Fibroblast of villous mesenchyme (primary cell): ENCODE measurements around the gene PRKAB1. TPM values are rescaled to one million over a fixed set of nuclear protein-coding genes. Genes with fewer than 3 reads are reported as not detected.

Source experiments
- DNase-seq: peaks from one replicate; pipeline ENCODE4 v3.0.0-alpha.2; 2010; ENCODE audit warnings: low read depth
- H3K4me3 ChIP-seq: 2 replicates; pipeline ENCODE4 v1.5.1; 2011; ENCODE audit warnings: low read depth, mild to moderate bottlenecking, low read length
- CTCF ChIP-seq: IDR thresholded peaks from 2 replicates; pipeline ENCODE4 v1.5.1; 2012; ENCODE audit warnings: low read depth, mild to moderate bottlenecking, low read length; ENCODE audit not compliant: insufficient read depth
- total RNA-seq: library from RNA; depleted of rRNA; stranded (reverse); fragments of >200 nt; gene quantifications from 2 replicates; pipeline ENCODE4 v1.2.3, GENCODE V29; 2012

Gene PRKAB1
- total RNA-seq, 1 donor: 16.0 TPM

- no peak for DNase-seq
- TF ChIP-seq CTCF: no peak
- no peak overlapping the region for H3K4me3 ChIP-seq
These were observed 42.5 kb downstream of the PRKAB1 start for GRCh38 chr12:119710374-119710964.

DNA sequence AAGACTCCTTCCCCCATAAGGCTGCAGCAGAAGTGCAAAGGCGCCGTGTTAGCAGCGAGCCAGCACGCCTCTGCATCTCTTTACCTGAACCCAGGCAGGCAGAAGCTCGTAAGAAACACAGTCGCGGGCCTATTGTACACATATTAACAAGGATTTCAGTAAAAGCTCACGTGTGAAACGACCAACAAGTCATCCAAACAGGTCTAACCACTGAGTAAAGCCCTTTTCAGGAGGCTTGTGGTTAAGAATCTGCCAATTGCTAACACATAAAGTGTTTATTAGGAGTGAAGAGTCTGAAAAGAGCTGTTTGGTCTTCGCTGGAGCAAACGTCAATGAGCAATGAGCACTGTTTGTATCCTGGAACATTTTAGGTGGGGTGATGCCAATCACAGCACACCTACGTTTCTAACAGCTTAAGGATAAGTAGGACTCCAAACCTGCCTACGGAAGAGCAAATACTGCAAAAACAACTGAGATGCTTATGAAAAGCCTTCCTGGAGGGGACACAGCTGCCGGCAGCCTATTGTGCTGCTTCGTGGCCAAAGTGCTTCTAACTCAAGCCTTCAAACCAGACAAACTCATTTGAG lies 43.1 kb downstream of the PRKAB1 start:
- no peak for DNase-seq
- no peak for TF ChIP-seq CTCF
- no peak overlapping the region for H3K4me3 ChIP-seq

DNA sequence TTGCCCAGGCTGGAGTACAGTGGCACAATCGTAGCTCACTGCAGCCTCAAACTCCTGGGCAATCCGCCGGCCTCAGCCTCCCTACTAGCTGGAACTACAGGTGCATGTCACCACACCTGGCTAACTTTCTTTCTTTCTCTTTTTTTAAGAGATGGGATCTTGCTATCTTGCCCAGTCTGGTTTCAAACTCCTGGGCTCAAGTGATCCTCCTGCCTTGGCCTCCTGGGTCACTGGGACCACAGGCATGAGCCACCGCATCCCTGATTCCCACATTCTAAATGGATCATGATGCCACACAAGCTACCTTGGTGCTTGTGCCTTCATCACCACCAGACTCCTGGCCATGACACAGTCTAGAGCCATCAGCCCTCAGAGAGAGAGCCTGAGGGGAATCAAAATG lies 43.8 kb downstream of the PRKAB1 start:
- DNase-seq: no peak
- no peak overlapping the region for H3K4me3 ChIP-seq
- no peak for TF ChIP-seq CTCF

- no peak for DNase-seq
- H3K4me3 ChIP-seq: no peak overlapping the region
- TF ChIP-seq CTCF: no peak
These were observed 44.8 kb downstream of the PRKAB1 start for GRCh38 chr12:119712721-119713120.

DNA sequence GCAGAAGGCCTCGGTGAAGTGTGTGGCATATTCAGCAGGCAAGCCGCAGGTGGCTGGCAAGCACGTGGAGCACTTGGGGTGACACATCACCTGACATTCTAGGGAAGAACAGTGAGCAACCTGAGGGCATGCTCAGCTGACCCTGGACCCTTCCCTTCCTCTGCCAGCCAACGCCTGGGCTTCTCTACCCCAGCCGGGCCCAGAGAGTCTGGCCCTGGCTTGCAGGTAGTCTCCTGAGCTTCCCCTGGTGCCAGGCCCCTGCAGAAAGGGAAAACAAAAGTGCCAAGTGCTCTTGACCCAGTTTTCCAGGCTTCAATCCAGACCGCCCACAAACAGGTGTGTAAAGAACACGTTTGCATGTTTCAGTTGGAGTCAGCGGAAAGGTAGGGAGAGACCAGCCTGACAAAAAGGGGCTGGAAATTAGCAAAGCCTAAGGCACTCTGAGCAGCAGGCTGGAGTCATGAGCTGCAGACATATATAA lies 45.7 kb downstream of the PRKAB1 start:
- no peak for DNase-seq
- no peak for TF ChIP-seq CTCF

DNA sequence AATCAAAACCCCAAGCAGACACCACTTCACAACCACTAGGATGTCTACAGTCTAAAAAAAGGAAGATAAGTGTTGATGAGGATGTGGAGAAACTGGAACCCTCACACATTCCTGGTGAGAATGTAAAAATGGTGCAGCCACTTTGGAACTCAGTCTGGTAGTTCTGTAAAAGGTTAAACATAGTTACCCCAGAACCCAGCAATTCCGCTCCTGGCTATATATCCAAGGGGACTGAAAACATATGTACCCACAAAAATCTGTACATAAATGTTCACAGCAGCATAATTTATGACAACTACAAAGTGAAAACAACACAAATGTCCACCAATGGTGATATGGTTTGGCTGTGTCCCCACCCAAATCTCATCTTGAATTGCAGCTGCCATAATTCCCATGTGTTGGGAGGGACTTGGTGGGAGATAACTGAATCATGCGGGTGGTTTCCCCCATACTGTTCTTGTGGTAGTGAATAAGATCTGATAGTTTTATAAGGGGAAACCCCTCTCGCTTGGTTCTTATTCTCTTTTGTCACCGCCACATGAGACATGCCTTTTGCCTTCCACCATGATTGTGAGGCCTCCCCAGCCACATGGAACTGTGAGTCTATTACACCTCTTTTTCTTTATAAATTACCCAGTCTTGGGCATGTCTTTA lies 46.8 kb downstream of the PRKAB1 start:
- no peak for TF ChIP-seq CTCF
- H3K4me3 ChIP-seq: no peak overlapping the region
- no peak for DNase-seq

More for the DNA sequence above, 45.7 kb downstream of the PRKAB1 start:
- H3K4me3 ChIP-seq: no peak overlapping the region
